ENCODE data around the gene GLG1. TPM values are rescaled to one million over a fixed set of nuclear protein-coding genes. Genes with fewer than 3 reads are reported as not detected.

GLG1 gene
- total RNA-seq, 1 experiment from 2014 or later: 237 TPM

GRCh38 chr16:74461826-74462225 lies 145.1 kb downstream of the GLG1 start (continued):
- no peak for TF ChIP-seq SIN3A (IDR thresholded peaks at IDR 0.05; ENCODE audit: low read depth)

GRCh38 chr16:74460542-74460941 lies 146.4 kb downstream of the GLG1 start:
- Histone ChIP-seq H3K9me2 (ENCODE audit: insufficient read depth) (no peaks in the 10 kb centered on the region), H3K4me3 (replicated peaks in 1 of 2; ENCODE audit: low read depth in 1 of 2, low read length in 2 of 2) (no peak overlapping the region), H3K79me2 (ENCODE audit: insufficient read depth, low read length) (no peaks in the 10 kb centered on the region), H3K9me3 (ENCODE audit: control insufficient read depth in 1 of 2, insufficient read depth in 1 of 2, low read depth in 1 of 2, low read length in 2 of 2) (no peaks in the 10 kb centered on the region), H4K20me1 (ENCODE audit: insufficient read depth) (no peaks in the 10 kb centered on the region), H2AFZ (ENCODE audit: low read depth, low read length, poor library complexity, severe bottlenecking) (no peak overlapping the region), H3K36me3 (ENCODE audit: control insufficient read depth in 1 of 2, insufficient read depth in 2 of 2, low read length in 2 of 2) (peaks cover 45 to 51% of the 10 kb centered on the region in 2 experiments), H3K9ac (ENCODE audit: low read length) (no peak overlapping the region), H3K4me2 (ENCODE audit: low read length) (no peak overlapping the region), H3K27me3 (ENCODE audit: insufficient read depth, low read length) (no peaks in the 10 kb centered on the region), H3K27ac (ENCODE audit: low read depth, low read length) (no peak overlapping the region), H3K4me1 (ENCODE audit: control insufficient read depth in 1 of 2, insufficient read depth in 2 of 2, low read length in 2 of 2) (peaks cover 0 to 13% of the 10 kb centered on the region in 2 experiments; a peak in 1 of 4 replicates)
- DNase-seq (ENCODE audit: low read depth, low spot score) (no peak), ATAC-seq (no peak)
- no peak for TF ChIP-seq CTCF (IDR thresholded peaks at IDR 0.05 in 2 of 3, conservative IDR thresholded peaks at IDR 0.05 in 1 of 3; ENCODE audit: borderline replicate concordance in 1 of 3, insufficient read depth in 1 of 3, low read depth in 2 of 3, low read length in 2 of 3)
- TF ChIP-seq ATF3 (IDR thresholded peaks at IDR 0.05): no peak
- TF ChIP-seq EZH2 (IDR thresholded peaks at IDR 0.05): no peak
- no peak for TF ChIP-seq EGR1 (IDR thresholded peaks at IDR 0.05; ENCODE audit: low read depth)
- no peak for TF ChIP-seq POLR2AphosphoS5 (IDR thresholded peaks at IDR 0.05; ENCODE audit: low read depth, low read length)
- no peak for TF ChIP-seq REST (IDR thresholded peaks at IDR 0.05; ENCODE audit: low read depth)
- no peak for TF ChIP-seq EZH2phosphoT487 (IDR thresholded peaks at IDR 0.05; ENCODE audit: borderline replicate concordance)
- TF ChIP-seq POLR2A (IDR thresholded peaks at IDR 0.05; ENCODE audit: borderline replicate concordance, extremely low read depth, insufficient read depth, insufficient read length): no peak
- no peak for TF ChIP-seq YY1 (IDR thresholded peaks at IDR 0.05; ENCODE audit: extremely low read depth, insufficient replicate concordance, low read depth, low read length)
- no peak for TF ChIP-seq CBX3 (IDR thresholded peaks at IDR 0.05; ENCODE audit: low read depth)
- no peak for TF ChIP-seq MAX (IDR thresholded peaks at IDR 0.05)
- CTCF ChIA-PET: no interaction called here
- POLR2A ChIA-PET: interaction anchor here (0.7 kb wide), 2 partner anchors 9 to 151 kb away, joined by 3 read pairs; no protein-coding TSS in a partner anchor
- RAD21 ChIA-PET (ENCODE audit: low non-redundant PET in 1 of 2, low total read pairs in 2 of 2, uncharacterized antibody in 2 of 2, unreplicated experiment in 2 of 2): no interaction called here
- no TSS peak for BruUV-seq (replicated peaks)
- intact Hi-C loops (cut with micrococcal nuclease): no loop called here
